Measurements from ENCODE around the gene NT5DC4.

GRCh38 chr2:112699984-112700667, 20.7 kb upstream of the NT5DC4 start:
- no peak for TF ChIP-seq CTCF (IDR thresholded peaks at IDR 0.05; ENCODE audit: insufficient read depth, low read length)
- TF ChIP-seq POLR2AphosphoS5 (IDR thresholded peaks at IDR 0.05; ENCODE audit: low read depth): no peak; the same call in 1 of the 2 replicates
- no peak for TF ChIP-seq GABPA (IDR thresholded peaks at IDR 0.05; ENCODE audit: low read depth)
- TF ChIP-seq REST (IDR thresholded peaks at IDR 0.05; ENCODE audit: insufficient replicate concordance, low read depth): no peak
- TF ChIP-seq SPI1 (IDR thresholded peaks at IDR 0.05; ENCODE audit: borderline replicate concordance, low read depth): no peak; the same call in 1 of the 2 replicates

All from HL-60 (cell line).